Astrocyte (in vitro differentiated cells and primary cell): Measurements from ENCODE around the gene NRGN.

Experiments used
- EZH2 ChIP-seq: IDR thresholded peaks from 2 replicates; pipeline ENCODE4 v1.6.1; 2012; ENCODE audit warnings: mild to moderate bottlenecking, low read length, inconsistent platforms; ENCODE audit not compliant: insufficient read depth
- TF ChIP-seq, protein P1 (sequence below): IDR thresholded peaks from 2 replicates; pipeline ENCODE4 v1.5.1; 2011; ENCODE audit warnings: low read depth, mild to moderate bottlenecking, inconsistent platforms, low read length, moderate library complexity; ENCODE audit not compliant: insufficient read depth

DNA sequence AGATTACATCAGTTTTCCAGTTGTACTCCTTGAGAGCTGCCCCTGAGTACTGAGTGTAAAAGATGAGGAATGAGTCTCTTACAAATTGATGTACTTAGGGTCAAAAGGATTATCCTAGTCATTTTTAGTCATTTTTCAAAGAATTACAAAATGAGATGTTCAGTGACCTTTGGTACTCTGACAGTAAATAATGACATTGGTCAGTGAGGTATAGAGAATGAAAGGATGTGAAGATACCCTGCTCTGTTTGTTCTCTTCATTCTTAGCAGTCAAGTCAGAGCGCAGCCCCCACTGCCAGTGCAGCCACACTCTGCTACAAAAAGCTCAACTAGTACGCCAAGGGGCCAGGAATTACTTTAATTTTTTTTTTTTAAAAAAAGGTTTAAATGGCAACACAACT lies 26.4 kb downstream of the NRGN start:
- TF ChIP-seq, protein P1, sequence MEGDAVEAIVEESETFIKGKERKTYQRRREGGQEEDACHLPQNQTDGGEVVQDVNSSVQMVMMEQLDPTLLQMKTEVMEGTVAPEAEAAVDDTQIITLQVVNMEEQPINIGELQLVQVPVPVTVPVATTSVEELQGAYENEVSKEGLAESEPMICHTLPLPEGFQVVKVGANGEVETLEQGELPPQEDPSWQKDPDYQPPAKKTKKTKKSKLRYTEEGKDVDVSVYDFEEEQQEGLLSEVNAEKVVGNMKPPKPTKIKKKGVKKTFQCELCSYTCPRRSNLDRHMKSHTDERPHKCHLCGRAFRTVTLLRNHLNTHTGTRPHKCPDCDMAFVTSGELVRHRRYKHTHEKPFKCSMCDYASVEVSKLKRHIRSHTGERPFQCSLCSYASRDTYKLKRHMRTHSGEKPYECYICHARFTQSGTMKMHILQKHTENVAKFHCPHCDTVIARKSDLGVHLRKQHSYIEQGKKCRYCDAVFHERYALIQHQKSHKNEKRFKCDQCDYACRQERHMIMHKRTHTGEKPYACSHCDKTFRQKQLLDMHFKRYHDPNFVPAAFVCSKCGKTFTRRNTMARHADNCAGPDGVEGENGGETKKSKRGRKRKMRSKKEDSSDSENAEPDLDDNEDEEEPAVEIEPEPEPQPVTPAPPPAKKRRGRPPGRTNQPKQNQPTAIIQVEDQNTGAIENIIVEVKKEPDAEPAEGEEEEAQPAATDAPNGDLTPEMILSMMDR = no peak
- no peak for TF ChIP-seq EZH2
